Activated CD8-positive, alpha-beta memory T cell treated with anti-CD3 and anti-CD28 coated beads for 24 hours (primary cell): Measurements from ENCODE around the gene GPC3.

Source experiments
- DNase-seq: peaks from one replicate; pipeline ENCODE4 v3.0.0-alpha.2; 2020

GPC3 gene

GRCh38 chrX:133674726-133675470, 310.5 kb downstream of the GPC3 start:
- no peak for DNase-seq

GRCh38 chrX:133670383-133670782, 315.0 kb downstream of the GPC3 start:
- DNase-seq, result no peak

- DNase-seq, result no peak
Measured at GRCh38 chrX:133669214-133669613, 316.2 kb downstream of the GPC3 start.

GRCh38 chrX:133668225-133668931, 317.0 kb downstream of the GPC3 start:
- no peak for DNase-seq

- DNase-seq, result no peak
Measured at GRCh38 chrX:133666256-133666655, 319.1 kb downstream of the GPC3 start.

- DNase-seq, result no peak
Measured at GRCh38 chrX:133661962-133662839, 323.2 kb downstream of the GPC3 start.

GRCh38 chrX:133660281-133660680, 325.1 kb downstream of the GPC3 start:
- DNase-seq, result no peak

GRCh38 chrX:133658293-133658911, 327.0 kb downstream of the GPC3 start:
- DNase-seq, result no peak

GRCh38 chrX:133655275-133656265, 329.8 kb downstream of the GPC3 start:
- DNase-seq, result no peak

- no peak for DNase-seq
Measured at GRCh38 chrX:133654811-133655210, 330.6 kb downstream of the GPC3 start.

GRCh38 chrX:133653358-133653757, 332.0 kb downstream of the GPC3 start:
- no peak for DNase-seq

GRCh38 chrX:133652185-133652584, 333.2 kb downstream of the GPC3 start:
- DNase-seq, result no peak

GRCh38 chrX:133650239-133650638, 335.2 kb downstream of the GPC3 start:
- DNase-seq, result no peak

GRCh38 chrX:133649651-133650050, 335.7 kb downstream of the GPC3 start:
- no peak for DNase-seq

GRCh38 chrX:133648594-133648993, 336.8 kb downstream of the GPC3 start:
- DNase-seq, result no peak

- no peak for DNase-seq
Measured at GRCh38 chrX:133646719-133647116, 338.7 kb downstream of the GPC3 start.

- DNase-seq, result no peak
Measured at GRCh38 chrX:133645977-133646718, 339.2 kb downstream of the GPC3 start.

GRCh38 chrX:133645256-133645655, 340.1 kb downstream of the GPC3 start:
- no peak for DNase-seq

GRCh38 chrX:133640161-133641015, 345.0 kb downstream of the GPC3 start:
- no peak for DNase-seq

- no peak for DNase-seq
Measured at GRCh38 chrX:133639726-133640125, 345.7 kb downstream of the GPC3 start.
